GM19238 (cell line): ENCODE data around the gene RPS6KA2.
"Not testable (repeated sequence)": the region's sequence is repeated elsewhere in the genome, so short reads cannot be mapped to it uniquely, and the experiment has no call there.

Source experiments
- DNase-seq: peaks from one replicate; pipeline ENCODE4 v3.0.0; 2011; ENCODE audit warnings: low spot score; ENCODE audit not compliant: insufficient read length

Gene RPS6KA2

GRCh38 chr6:166530211-166531095, 96.6 kb downstream of the RPS6KA2 start:
- DNase-seq = no peak

- no peak for DNase-seq
These were observed 97.5 kb downstream of the RPS6KA2 start for GRCh38 chr6:166529586-166529985.

- DNase-seq = not testable (repeated sequence)
These were observed 98.0 kb downstream of the RPS6KA2 start for GRCh38 chr6:166529058-166529457.

GRCh38 chr6:166527849-166528248, 99.2 kb downstream of the RPS6KA2 start:
- DNase-seq = no peak

DNA sequence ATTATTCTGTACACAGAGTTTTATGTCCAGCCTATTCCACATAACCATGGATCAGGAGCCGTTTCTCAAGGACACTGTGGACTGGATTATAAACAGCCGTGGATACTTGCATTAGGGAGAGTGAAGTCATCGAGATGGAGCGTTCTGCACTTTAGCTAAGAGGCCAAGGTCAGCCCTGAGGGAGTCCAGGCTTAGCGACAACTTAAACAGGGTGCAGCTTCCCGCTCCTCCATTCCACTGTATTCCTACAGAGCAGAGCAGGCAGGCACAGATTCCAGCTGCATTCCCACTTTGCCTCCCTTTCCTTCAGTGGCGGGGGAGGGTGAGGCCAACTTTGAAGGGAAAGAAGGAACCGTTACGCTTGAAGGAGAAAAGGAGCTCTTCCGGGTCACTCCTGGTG, 100.1 kb downstream of the RPS6KA2 start:
- no peak for DNase-seq

- no peak for DNase-seq
These were observed 101.5 kb downstream of the RPS6KA2 start for GRCh38 chr6:166525567-166525966.

GRCh38 chr6:166523782-166524559, 103.1 kb downstream of the RPS6KA2 start:
- no peak for DNase-seq

- no peak for DNase-seq
These were observed 105.9 kb downstream of the RPS6KA2 start for GRCh38 chr6:166520905-166521834.

DNA sequence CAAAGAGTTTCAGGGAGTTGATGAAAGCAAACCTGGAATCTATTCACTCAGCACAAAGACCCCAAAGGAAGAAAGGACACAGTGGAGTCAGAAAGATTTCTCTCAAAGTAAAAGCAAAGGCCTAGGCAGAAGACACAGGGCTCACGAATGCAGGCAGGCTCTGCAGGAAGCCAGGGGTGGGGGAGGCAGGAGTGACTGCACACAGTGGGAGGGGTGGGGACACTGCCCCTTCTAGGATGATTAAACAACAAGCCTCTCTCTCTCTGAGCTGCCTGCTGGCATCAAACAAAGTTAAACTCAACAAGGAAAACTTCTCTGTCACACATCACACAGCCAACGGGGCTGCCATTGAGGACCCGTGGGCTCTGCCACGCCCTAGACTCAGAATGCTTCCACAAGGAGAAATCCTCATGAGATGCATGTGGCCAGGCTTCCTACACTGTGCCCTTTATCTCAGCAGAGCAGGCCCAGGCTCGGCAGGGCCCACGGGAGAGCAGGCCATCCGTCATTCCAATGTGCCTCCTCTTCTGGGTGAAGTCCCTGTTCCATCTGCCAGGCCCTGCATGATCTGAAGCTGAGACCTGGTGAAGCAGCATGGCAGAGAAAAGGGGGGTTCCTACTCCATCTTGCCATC, 110.7 kb downstream of the RPS6KA2 start:
- DNase-seq = no peak

GRCh38 chr6:166515072-166515810, 111.8 kb downstream of the RPS6KA2 start:
- no peak for DNase-seq

GRCh38 chr6:166514196-166514595, 112.9 kb downstream of the RPS6KA2 start:
- no peak for DNase-seq

DNA sequence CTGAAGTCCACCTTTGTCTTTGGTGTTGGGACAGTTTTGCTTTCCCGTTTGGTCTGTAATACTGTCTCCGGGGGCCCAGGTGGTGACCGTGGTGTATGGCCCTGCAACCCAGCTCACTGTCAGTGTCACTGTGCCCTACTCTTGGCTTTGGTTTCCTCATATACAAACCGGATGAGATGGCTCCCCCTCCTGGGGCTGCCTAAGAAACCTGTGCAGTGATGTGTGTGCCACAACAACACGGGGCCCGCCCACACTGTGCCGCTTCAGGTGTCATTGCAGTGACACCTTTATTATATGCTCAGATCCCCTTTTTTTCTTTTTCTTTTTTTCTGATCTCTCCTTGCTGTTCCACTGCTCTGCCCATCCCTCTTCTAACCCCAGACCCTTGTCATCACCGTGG, 114.5 kb downstream of the RPS6KA2 start:
- DNase-seq = no peak

DNA sequence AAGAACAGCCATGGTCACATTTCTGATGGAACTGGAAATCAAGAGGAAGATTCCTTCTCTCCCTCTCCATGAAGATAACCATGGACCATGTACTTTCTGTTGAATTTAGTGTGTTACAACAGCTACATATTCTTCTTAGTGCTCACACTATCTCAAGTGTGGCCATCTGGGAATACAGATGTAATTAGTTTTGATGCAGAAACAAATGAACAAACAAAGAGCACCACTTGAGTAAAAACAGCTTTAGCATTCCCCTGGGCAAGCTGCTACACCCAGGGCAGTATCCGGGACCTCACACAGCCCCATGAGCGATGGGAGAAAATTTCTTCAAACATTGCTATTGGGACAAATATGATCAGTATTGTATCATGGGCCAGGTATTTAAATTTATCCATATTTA, 115.7 kb downstream of the RPS6KA2 start:
- no peak for DNase-seq

DNA sequence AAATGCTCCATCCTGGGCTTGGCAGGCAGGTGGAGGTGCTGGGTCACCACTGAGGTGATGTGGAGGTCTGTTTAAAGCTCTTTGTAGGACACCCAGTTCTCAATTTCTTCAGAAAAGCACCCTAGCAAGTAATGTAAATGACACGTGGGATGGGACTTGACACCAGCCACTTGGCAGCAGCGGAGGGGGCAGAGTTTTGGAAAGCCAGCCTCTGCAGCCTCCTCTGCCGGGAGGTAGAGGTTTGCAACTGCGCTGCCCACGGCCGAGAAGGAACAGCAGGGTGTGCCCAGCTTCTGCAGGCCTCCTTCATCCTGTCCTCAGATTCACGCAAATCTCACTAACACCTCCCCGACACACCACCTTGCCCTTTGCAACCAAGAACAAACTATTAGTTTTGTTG, 117.9 kb downstream of the RPS6KA2 start:
- no peak for DNase-seq

GRCh38 chr6:166508726-166509125, 118.3 kb downstream of the RPS6KA2 start:
- no peak for DNase-seq

DNA sequence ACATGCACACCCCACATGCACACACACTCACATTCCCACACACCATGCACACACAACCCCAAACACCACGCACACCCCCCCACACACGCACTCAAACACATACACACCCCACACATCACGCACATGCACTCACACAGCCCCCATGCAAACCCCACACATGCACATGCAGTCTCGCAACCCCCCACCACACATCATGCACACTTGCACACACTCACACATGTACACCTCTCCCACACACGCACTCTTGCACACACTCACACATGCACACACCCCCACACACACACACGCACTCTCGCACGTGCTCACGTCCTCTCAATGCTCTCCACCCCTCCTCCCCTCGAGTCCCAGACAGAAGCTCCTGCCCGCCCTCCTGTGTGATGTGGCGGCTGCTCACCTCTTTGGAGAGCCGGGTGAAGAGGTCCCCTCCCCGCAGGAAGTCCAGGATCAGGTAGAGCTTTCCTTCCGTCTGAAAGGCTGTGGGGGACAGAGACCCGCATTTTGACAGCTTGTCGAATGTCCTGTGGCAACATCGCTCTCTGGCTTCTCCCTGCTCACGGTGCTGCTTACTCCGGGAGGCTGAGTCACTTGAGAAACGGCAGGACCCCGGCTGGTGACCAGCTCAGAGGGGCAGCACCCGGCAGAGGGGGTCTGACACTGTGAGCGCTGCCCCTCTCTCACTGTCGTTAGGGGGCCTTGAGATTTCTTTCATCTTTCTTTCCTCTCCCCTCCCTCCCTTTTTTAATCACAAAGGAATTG, 119.1 kb downstream of the RPS6KA2 start:
- no peak for DNase-seq

DNA sequence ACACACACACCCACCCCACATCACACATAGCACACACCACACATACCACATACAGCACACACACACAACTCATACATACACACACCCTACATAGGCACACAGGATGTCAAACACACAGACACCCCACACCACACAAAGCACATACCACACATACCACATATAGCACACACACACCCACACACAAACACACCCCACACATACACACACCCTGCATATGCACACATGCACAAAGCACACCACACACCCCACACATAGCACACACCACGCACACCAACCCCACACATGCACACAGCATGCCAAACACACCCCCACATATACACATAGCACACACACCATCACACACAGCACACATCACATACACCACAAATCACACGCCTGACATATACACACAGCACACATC, 119.7 kb downstream of the RPS6KA2 start:
- DNase-seq = no peak

DNA sequence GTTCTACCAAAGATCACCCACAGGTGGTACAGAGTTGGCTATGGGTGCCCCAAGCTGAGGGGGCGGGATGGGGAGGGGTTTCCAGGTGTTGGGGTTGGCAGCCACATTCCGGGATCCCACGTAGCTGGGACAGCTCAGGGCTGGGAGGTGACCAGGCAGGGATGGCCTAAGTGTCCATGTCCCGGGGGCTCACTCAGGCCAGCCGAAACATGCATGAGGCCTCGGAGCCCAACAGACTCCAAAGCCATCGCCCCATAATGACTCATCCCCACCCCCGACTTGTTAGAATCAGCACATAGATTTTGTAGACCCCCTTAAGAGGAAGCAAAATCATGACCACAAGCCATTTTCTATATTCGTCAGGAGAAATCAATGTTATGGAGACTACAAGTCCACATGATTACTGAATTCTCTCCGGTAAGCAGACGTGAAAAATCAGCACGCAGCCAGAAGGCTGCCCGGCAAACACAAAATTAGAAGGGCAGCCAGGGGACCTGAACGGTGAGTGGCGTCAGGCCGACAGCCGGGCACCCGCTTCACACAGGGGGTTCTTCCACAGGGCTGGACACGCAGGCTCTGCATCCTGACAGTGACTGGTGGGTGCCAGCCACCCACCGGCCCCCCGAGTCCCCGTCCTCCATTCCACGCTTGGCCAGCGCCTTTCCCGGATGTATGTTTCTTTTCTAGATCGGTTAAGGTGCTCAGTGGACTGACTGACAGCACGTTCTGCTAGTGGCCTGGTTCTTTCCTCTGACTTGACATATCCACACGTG, 121.7 kb downstream of the RPS6KA2 start:
- DNase-seq = no peak

GRCh38 chr6:166504100-166504499, 123.0 kb downstream of the RPS6KA2 start:
- DNase-seq = no peak
